Amniotic stem cell (primary cell): Measurements from ENCODE around the gene ERAS.
"Not testable (repeated sequence)": the region's sequence is repeated elsewhere in the genome, so short reads cannot be mapped to it uniquely, and the experiment has no call there.

Experiments
- DNase-seq: peaks from one replicate; lab custom pipeline; 2025; lab: John Stamatoyannopoulos, UW

Gene ERAS

DNA sequence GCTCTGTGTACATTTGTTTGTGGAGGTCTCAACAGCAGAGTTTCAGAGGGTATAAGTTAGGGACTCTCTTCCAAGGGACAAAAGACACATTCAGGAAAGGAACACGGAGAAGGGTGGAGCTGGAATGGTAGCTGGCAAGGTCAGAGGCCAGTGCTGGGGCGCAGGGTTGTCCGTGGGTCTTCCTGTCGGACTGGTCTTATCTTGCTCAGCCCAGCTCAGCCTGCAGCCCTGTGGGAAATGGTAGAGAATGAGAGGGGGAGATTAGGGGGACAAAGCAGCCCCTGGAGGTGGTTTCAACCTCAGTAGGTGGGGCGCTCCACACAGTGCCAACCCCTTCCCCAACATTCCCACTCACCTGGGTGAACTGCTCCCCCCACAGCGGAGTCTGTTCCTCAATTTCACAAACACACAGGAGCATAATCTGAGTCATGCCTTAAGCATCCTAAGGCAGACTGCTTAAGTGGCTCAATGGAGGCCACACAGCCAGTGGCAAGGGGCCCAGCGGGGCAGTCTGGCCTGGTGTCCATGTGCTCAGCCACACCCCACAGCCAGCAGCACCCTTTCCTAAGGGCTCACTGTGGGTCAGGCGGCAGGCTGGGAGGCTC, 31.3 kb upstream of the ERAS start:
- DNase-seq: no peak

DNA sequence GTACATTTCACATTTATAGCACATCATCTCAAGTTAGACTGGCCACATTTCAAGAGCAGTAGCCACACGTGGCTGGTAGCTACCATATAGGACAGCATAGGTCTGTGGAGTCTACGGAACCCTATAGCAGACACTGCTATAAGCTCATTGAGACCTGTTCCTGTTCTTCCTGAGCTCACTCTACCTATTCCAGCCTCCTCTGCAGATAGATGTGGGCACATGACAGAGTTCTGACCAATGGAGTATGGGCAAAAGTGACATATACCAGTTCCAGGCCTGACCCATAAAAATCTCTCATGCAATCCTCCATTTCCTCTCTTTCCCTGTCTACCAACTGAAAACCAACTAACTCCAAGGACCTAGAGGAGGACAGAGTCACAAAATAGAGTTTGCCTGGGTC, 28.0 kb upstream of the ERAS start:
- DNase-seq: no peak

DNA sequence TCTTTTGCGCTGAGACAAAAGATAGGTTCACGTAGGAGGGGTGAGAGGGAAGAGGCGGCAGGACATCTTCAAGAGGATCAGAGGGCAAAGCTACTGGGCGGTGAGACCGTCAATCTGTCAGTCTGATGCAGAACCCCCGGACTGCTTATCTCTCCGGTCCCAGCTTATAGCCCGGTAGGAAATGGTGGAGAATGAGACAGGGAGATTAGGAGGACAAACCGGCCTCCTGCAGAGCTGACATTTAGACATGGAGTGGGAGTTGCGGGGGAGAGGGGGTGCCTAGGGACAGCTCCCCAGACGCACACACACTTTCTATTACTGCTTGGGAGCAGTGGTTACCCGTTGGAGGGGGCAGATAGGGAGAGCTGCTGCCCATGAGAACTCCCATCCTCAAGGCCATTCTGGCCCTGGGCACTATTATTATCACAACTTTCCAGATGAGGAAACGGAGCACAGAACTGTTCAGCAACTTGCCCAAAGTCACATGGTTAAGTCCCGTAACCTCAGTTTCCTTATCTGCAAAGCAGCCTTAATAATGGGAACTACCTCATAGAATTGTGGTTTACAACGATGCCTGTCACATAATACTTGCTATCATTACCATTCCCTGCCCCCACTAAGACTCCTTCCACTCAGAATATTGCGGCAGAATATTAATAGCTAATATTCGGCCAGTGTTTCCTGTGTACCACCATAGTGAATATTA, 25.6 kb upstream of the ERAS start:
- DNase-seq: no peak

DNA sequence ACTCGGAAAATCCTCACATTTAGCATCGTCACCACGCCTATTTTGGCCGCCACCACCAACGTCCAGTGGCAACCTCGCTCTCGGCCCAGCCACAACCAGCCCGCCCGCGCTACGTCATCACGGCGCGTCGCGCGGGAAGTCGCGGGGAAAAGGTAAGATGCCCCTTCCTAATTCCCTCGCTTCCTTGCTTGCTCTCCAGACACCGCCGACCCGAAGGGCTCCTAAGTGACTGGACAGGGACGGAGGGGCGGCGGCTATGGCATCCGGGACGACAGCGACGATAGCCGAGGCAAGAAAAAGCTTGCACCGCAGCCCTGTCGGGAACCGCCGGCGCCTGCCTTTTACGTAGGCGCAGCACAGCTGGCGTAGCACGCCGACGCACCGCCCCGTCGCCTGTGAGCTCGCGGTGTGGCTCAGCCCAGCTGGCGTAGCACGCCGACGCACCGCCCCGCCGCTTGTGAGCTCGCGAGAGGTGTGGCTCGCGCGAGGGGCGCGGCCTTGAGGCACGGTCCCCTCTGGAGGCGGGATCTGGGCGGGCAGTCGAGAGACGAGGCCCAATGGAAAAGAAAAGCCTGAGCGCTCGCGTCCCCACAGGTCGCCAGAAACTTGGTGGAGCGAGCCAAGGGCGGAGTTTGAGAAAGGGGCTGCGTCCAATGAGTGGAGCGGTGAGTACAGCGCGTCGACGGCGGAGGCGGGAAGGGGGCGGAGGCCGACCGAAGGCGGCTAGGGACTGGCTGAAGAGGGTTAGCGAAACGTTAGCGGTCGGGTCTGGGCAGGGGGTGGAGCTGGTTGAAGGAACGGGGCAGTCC, 24.8 kb upstream of the ERAS start, which contains the start of gene HDAC6:
TSS of gene HDAC6 (plus strand) at position 788 of the 809 bp plus-strand sequence. CDS start 626 bp downstream, outside the sequence.
- peak; percentile 93 for DNase-seq

DNA sequence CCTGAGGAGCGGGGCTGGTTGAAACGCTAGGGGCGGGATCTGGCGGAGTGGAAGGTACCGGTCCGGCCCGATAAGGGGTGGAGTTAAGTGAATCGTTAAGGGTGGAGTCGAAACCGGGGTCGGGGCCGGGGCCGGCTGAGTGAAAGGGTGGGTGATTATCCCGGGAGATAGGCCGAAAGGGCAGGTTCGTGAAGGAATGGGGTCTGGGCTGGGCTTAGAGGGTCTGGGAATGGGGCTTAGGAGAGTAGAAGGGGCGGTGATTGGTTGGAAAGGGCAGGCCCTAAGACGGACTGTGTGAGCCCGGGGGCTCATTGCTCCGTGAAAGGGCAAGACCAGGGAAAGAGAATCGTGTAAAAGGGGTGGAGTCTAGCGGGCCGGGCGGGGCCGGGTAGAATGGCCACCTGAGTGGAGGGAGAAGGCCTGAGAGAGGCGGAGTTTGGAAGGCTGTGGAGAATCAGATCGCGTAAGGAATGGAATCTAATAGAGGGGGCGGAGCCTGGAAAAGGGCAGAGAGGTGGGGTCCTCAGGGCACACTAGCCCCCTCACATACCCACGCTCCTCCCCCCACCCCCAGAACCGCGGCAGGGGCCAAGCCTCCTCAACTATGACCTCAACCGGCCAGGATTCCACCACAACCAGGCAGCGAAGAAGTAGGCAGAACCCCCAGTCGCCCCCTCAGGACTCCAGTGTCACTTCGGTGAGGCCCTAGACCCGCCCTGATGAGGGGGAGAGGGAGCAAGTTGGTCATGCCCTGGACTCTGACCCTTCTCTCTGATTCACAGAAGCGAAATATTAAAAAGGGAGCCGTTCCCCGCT, 24.0 kb upstream of the ERAS start:
- peak; percentile 31 for DNase-seq

DNA sequence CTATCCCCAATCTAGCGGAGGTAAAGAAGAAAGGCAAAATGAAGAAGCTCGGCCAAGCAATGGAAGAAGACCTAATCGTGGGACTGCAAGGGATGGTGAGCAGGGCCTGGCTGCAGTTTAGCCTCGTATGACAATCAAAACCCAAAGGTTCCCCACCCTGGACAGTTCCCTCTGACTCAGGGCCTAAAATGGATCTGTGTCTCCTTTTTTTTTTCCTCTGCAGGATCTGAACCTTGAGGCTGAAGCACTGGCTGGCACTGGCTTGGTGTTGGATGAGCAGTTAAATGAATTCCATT, 23.5 kb upstream of the ERAS start:
- no peak for DNase-seq

DNA sequence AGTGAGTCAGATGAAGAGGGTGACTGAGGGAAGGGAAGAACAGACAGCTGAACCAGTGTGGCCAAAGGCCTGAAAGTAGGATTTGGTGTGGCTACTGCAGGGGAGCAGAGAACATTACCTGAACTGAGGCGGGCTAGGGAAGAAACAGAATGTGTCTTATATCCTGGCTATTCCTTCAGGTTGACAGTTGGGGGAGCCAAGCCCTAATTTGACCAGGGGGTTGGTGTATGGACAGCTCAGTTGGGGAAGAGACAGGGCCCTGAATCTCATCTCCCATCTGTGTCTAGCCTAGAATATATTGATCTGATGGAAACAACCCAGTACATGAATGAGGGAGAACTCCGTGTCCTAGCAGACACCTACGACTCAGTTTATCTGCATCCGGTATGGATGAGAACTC, 20.2 kb upstream of the ERAS start:
- no peak for DNase-seq

DNA sequence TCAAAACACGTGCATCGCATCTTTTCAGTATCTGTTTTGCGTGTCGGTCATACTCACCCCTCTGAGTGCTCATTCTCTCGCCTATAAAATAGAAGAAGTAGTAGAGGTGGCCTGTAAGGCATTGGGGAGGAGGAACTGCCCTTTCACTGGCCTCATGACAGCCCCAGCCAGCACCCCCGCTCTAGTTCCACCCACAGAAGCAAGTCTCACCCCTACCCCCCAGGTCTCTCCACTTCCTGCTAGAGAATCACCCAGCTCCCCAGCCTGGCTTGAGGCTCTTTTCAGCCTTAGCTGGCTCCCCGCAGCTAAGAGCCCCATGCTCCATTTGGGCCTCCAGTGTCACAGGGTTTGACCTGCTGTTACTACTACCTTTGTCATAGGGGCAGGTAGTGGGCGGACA, 12.7 kb upstream of the ERAS start:
- no peak for DNase-seq

DNA sequence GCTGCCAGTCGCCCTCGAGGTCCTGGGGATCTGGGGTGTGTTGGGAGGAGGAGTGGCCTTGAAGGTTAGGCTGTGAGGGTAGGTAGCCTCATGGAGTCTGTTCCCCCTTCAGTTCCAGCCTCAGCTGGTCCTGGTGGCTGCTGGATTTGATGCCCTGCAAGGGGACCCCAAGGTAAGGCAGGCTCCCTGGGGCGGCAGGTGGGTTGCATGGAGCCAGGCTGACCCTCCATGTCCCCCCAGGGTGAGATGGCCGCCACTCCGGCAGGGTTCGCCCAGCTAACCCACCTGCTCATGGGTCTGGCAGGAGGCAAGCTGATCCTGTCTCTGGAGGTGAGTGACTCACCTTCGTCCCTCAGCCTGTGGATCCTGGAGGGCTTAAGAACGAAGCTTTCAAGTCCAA, 11.6 kb upstream of the ERAS start:
- DNase-seq: no peak

DNA sequence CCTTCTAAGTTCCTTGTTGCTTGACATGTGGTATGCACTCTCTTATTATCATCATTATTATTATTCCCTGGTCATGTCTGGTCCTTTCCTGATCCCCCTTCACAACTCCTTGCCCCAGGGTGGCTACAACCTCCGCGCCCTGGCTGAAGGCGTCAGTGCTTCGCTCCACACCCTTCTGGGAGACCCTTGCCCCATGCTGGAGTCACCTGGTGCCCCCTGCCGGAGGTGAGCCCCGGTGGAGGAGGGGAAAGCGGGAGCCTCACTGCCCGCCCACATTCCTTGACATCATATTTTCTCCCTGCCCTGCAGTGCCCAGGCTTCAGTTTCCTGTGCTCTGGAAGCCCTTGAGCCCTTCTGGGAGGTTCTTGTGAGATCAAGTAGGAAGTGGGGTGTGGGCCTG, 11.0 kb upstream of the ERAS start:
- DNase-seq: no peak

DNA sequence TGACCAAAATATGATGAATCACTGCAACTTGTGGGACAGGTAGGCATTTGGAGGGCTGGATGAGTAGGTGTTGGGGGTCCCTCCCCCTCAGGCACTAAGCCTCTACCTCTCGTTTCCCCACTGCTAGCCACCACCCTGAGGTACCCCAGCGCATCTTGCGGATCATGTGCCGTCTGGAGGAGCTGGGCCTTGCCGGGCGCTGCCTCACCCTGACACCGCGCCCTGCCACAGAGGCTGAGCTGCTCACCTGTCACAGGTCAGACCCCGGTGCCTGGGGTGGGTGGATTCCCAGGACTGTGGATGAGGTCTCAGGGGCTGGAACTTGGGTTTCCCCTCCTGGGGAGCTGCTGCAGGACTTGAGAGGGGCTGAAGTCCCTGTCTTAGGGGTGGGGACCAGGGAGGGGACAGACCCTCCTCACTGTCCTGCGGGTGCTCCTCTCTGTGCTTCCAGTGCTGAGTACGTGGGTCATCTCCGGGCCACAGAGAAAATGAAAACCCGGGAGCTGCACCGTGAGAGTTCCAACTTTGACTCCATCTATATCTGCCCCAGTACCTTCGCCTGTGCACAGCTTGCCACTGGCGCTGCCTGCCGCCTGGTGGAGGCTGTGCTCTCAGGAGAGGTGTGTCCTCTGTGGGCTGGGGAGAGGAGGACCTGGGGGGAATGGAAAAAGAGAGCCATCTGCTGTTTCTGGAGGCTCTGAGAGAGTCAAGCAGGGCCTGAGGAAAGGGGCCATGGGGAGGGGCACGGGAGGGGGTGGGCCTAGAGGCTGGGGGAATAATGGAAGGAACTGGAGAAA, 10.1 kb upstream of the ERAS start:
- DNase-seq: no peak

DNA sequence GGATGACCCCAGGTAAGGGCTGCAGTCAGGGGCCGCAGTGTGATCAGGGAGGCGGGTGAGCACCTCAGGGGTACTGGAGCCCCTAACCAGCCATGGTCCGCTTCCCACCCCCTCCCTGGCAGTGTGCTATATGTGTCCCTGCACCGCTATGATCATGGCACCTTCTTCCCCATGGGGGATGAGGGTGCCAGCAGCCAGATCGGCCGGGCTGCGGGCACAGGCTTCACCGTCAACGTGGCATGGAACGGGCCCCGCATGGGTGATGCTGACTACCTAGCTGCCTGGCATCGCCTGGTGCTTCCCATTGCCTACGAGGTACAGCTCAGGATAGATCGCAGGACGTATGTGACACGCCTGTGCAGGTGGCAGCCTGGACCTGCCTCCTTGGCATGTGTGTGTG, 8.2 kb upstream of the ERAS start:
- DNase-seq: no peak

DNA sequence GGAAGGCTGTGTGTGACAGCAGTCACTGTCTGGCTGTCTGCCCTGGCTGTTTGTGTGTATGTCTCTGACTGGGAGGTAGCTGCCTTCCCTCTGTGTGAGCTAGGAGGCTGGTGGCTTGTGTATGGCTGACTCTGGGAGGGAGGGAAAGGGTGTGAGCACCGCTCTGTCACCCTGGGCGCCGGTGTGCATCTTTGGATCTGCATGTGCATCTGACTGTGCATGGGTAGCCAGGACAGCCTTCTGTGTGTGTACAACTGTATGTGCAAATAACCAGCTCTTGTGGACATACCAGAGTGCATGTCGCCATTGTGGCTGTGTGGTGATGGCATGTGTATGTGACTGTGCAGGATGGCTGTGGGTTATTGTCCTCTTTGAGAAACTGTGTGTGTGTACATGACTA, 7.4 kb upstream of the ERAS start:
- no peak for DNase-seq

DNA sequence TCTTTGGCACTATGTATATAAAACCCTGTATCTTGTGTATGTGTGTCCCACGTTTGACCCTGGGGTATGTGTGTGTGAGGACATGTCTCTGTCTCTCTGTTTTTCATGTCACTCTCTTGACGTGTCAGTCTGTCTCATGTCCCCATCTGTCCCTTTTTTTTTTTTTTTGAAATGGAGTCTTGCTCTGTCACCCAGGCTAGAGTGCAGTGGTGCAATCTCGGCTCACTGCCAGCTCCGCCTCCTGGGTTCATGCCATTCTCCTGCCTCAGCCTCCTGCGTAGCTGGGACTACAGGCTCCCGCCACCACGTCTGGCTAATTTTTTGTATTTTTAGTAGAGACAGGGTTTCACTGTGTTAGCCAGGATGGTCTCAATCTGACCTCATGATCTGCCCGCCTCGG, 6.9 kb upstream of the ERAS start:
- DNase-seq: not testable (repeated sequence)

DNA sequence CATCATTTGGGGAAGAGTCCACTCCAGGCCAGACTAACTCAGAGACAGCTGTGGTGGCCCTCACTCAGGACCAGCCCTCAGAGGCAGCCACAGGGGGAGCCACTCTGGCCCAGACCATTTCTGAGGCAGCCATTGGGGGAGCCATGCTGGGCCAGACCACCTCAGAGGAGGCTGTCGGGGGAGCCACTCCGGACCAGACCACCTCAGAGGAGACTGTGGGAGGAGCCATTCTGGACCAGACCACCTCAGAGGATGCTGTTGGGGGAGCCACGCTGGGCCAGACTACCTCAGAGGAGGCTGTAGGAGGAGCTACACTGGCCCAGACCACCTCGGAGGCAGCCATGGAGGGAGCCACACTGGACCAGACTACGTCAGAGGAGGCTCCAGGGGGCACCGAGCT, 3.3 kb upstream of the ERAS start:
- DNase-seq: no peak

DNA sequence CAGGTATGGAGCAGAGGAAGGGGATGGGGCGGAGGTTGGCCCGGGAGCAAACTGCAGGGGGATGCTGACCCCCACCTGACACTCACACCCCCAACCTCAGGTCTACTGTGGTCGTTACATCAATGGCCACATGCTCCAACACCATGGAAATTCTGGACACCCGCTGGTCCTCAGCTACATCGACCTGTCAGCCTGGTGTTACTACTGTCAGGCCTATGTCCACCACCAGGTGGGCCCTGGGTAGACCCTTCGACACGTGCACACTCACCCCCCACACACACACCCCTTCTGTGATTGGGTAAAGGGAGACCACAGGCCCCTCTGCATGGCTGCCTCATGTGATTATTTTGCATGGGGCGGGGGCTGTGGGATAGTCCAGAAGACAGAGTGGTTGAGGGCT, 2.2 kb upstream of the ERAS start:
- no peak for DNase-seq

DNA sequence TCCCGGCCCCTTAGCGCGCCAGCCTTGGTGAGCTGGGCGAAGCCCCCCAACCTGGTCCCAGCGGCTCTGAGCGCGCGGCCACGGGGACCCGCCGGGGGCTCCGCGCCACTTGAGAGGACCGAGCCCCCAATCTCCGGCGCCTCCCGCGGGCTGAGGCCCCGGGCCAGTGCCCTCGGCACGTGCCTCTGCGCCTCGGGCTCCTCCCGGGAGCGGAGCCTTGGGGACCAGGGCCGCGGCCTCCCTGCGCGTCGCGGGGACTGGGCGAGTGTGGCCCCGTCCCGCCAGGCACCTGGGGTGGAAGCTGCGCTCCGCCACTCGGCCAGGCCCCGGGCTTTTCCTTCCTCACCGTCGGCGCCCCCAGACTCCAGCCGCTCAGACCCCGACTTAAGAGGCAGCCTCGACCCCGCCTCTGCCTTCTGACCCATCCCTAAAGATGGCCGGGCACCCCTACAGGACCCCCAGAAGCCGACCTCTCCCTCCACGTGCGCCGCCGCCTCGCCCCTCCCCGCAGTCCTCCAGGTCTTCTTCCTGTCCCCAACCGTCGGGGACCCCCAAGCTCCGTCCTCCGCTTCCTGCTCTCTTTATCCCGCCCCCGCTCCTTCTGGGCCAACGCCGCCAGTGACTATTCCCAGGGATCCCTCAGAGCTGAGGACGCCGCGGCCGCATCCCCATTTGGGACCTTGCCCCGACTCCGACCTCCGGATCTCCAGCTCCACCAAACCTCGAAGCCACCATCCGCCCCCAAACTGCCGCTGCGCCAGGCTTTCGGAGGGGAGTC, 752 bp downstream of the ERAS start:
- DNase-seq: no peak

DNA sequence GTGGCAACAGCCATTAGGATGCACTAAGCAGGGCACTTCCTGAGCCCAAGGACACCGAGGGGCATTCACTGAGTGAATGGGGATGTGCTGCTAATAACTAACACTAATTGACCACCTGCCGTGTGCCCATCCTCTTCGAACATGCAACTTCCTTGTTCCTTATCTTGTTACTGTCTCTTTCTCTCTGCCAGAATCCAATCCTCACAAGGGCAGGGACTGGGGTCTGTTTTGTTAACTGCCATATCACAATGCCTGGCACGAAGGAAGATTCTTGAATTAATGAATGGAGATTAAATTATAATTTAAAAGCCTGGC, 1.3 kb downstream of the ERAS start:
- no peak for DNase-seq

DNA sequence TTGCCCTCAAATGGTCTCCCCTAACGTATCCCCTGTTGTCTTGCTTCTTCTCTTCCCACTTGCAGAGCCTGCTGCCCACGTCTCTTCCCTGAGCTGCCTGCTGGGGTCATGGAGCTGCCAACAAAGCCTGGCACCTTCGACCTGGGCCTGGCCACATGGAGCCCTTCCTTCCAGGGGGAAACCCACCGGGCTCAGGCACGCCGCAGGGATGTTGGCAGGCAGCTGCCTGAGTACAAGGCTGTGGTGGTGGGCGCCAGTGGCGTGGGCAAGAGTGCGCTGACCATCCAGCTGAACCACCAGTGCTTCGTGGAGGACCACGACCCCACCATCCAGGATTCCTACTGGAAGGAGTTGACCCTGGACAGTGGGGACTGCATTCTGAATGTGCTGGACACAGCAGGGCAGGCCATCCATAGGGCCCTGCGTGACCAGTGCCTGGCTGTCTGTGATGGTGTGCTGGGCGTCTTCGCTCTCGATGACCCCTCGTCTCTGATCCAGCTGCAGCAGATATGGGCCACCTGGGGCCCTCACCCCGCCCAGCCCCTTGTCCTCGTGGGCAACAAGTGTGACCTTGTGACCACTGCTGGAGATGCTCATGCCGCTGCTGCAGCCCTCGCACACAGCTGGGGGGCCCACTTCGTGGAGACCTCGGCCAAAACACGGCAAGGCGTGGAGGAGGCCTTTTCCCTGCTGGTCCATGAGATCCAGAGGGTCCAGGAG, 2.9 kb downstream of the ERAS start:
- no peak for DNase-seq

DNA sequence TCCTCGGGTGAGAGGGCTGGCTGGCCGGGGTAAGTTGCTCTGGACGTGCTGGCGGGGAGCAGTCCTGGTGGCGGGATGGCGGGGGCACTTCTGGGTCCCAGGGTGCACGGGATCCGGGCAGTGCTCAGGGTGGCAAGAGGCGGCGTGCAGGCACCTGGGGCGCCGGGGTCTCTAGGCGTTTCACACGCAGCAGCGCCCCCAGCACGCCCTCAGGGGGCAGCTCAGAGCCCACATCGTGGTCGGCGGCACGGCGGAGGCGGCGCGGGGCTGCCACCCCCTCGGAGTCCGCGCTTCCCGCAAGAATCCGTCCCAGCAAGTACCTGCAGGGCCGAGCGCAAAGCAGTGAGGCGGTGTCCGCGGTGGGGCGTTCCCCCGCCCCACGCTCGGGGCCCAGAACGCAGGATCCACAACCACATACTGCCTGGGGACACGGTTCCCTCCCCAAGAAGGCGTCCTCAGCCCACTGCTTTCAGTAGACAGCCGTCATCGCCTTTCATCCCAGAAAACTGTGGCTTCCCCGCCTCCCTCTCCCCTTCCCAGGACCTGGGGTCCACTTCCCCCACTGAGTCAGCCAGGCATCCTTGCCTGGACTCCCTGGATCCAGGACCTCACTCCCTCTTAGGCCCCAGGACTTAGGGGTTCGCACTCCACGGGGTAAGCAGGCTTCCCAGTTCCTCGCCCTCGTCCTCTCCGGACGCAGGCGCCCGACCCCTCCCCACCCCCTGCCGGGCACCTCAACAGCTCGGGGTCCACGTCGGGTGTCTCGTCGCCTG, 5.0 kb downstream of the ERAS start:
- no peak for DNase-seq
